HEK293 (cell line): ENCODE data around the gene GAL.

Experiments
- CTCF ChIA-PET: fragments of 350-600 bp; formaldehyde crosslinking; extraction: SDS; loops from one replicate; lab custom pipeline; 2021; ENCODE audit warnings: antibody characterized with exemption; lab: Yijun Ruan, JAX
- POLR2A ChIA-PET: fragments of 300-600 bp; formaldehyde crosslinking; extraction: SDS; loops from one replicate; lab custom pipeline; 2020; ENCODE audit warnings: antibody characterized with exemption, inconsistent platforms; lab: Yijun Ruan, JAX
- H3K27ac ChIP-seq: fragments of 200-500 bp; sonication (Bioruptor generic); 2 replicates; pipeline ENCODE4 v1.5.1; 2014; ENCODE audit warnings: low read depth, low read length, control low read depth, inconsistent platforms; ENCODE audit errors: extremely low read depth
- H3K36me3 ChIP-seq, 2 experiments: fragments of 200-500 bp in 1 of 2; sonication (Bioruptor generic) in 1 of 2; 1 replicate in 1 of 2; 2 replicates in 1 of 2; pipeline ENCODE4 v1.5.1; 2014 to 2017; ENCODE audit warnings: inconsistent platforms in 2 of 2, low read length in 2 of 2; ENCODE audit not compliant: control insufficient read depth in 2 of 2, insufficient read depth in 1 of 2
- H3K4me1 ChIP-seq: fragments of 200-500 bp; sonication (Bioruptor generic); 2 replicates; pipeline ENCODE4 v1.5.1; 2014; ENCODE audit warnings: mild to moderate bottlenecking, low read length, inconsistent platforms; ENCODE audit not compliant: control insufficient read depth, insufficient read depth
- H3K4me3 ChIP-seq: 2 replicates; pipeline ENCODE4 v1.5.1; 2011; ENCODE audit warnings: low read depth, mild to moderate bottlenecking, control low read depth, low read length, moderate library complexity
- H3K9me3 ChIP-seq: fragments of 200-500 bp; sonication (Bioruptor generic); 2 replicates; pipeline ENCODE4 v1.5.1; 2014; ENCODE audit warnings: low read depth, low read length, inconsistent platforms; ENCODE audit not compliant: control insufficient read depth, insufficient read depth
- OVOL3 ChIP-seq: fragments of 450-650 bp; formaldehyde crosslinking; IDR thresholded peaks from 2 replicates; pipeline ENCODE4 v1.5.1; 2016; ENCODE audit warnings: missing biosample characterization, missing genetic modification characterization
- RBAK ChIP-seq: fragments of 450-650 bp; formaldehyde crosslinking; IDR thresholded peaks from 2 replicates; pipeline ENCODE4 v1.5.1; 2016; ENCODE audit warnings: missing biosample characterization, missing genetic modification characterization
- REST ChIP-seq: fragments of 450-650 bp; formaldehyde crosslinking; IDR thresholded peaks from 2 replicates; pipeline ENCODE4 v1.5.1; 2016; ENCODE audit warnings: missing biosample characterization, missing genetic modification characterization
- SCRT1 ChIP-seq: fragments of 450-650 bp; formaldehyde crosslinking; IDR thresholded peaks from 2 replicates; pipeline ENCODE4 v1.5.1; 2016; ENCODE audit warnings: missing biosample characterization, missing genetic modification characterization, borderline replicate concordance
- TSHZ1 ChIP-seq: fragments of 450-650 bp; formaldehyde crosslinking; IDR thresholded peaks from 2 replicates; pipeline ENCODE4 v1.5.1; 2016; ENCODE audit warnings: missing biosample characterization, missing genetic modification characterization, borderline replicate concordance
- ZBTB21 ChIP-seq: fragments of 450-650 bp; formaldehyde crosslinking; IDR thresholded peaks from 2 replicates; pipeline ENCODE4 v1.5.1; 2017; ENCODE audit warnings: missing biosample characterization, missing genetic modification characterization
- ZFHX2 ChIP-seq: fragments of 450-650 bp; formaldehyde crosslinking; conservative IDR thresholded peaks from 2 replicates; pipeline ENCODE4 v1.5.1; 2016; ENCODE audit warnings: missing biosample characterization, missing genetic modification characterization
- ZFP3 ChIP-seq: fragments of 450-650 bp; formaldehyde crosslinking; IDR thresholded peaks from 2 replicates; pipeline ENCODE4 v1.5.1; 2016; ENCODE audit warnings: low read depth, missing biosample characterization, missing genetic modification characterization
- ZNF133 ChIP-seq: fragments of 450-650 bp; formaldehyde crosslinking; IDR thresholded peaks from 2 replicates; pipeline ENCODE4 v1.5.1; 2016; ENCODE audit warnings: missing biosample characterization, missing genetic modification characterization
- ZNF169 ChIP-seq: fragments of 450-650 bp; formaldehyde crosslinking; IDR thresholded peaks from 2 replicates; pipeline ENCODE4 v1.5.1; 2016; ENCODE audit warnings: missing biosample characterization, missing genetic modification characterization
- ZNF202 ChIP-seq: fragments of 450-650 bp; formaldehyde crosslinking; IDR thresholded peaks from 2 replicates; pipeline ENCODE4 v1.5.1; 2016; ENCODE audit warnings: missing biosample characterization, missing genetic modification characterization, borderline replicate concordance
- ZNF223 ChIP-seq: fragments of 450-650 bp; formaldehyde crosslinking; IDR thresholded peaks from 2 replicates; pipeline ENCODE4 v1.5.1; 2016; ENCODE audit warnings: missing biosample characterization, missing genetic modification characterization
- ZNF280D ChIP-seq: fragments of 450-650 bp; formaldehyde crosslinking; IDR thresholded peaks from 2 replicates; pipeline ENCODE4 v1.5.1; 2016; ENCODE audit warnings: missing biosample characterization, missing genetic modification characterization
- ZNF335 ChIP-seq: fragments of 450-650 bp; formaldehyde crosslinking; conservative IDR thresholded peaks from 2 replicates; pipeline ENCODE4 v1.5.1; 2016; ENCODE audit warnings: missing biosample characterization, missing genetic modification characterization
- ZNF391 ChIP-seq: fragments of 450-650 bp; formaldehyde crosslinking; IDR thresholded peaks from 2 replicates; pipeline ENCODE4 v1.5.1; 2016; ENCODE audit warnings: low read depth, missing biosample characterization, missing genetic modification characterization, borderline replicate concordance
- ZNF48 ChIP-seq: fragments of 450-650 bp; formaldehyde crosslinking; IDR thresholded peaks from 2 replicates; pipeline ENCODE4 v1.5.1; 2016; ENCODE audit warnings: missing biosample characterization, missing genetic modification characterization
- ZNF596 ChIP-seq: fragments of 450-650 bp; IDR thresholded peaks from 2 replicates; pipeline ENCODE4 v1.5.0; 2018; ENCODE audit warnings: missing biosample characterization, mild to moderate bottlenecking, missing genetic modification characterization, moderate library complexity
- ZNF610 ChIP-seq: fragments of 450-650 bp; formaldehyde crosslinking; IDR thresholded peaks from 2 replicates; pipeline ENCODE4 v1.5.1; 2016; ENCODE audit warnings: missing biosample characterization, missing genetic modification characterization, borderline replicate concordance
- ZNF677 ChIP-seq: fragments of 450-650 bp; IDR thresholded peaks from 2 replicates; pipeline ENCODE4 v1.5.0; 2018; ENCODE audit warnings: missing biosample characterization, mild to moderate bottlenecking, missing genetic modification characterization, moderate library complexity
- ZNF776 ChIP-seq: fragments of 450-650 bp; formaldehyde crosslinking; IDR thresholded peaks from 2 replicates; pipeline ENCODE4 v1.5.0; 2017; ENCODE audit warnings: missing biosample characterization, missing genetic modification characterization, borderline replicate concordance

The GAL gene

GRCh38 chr11:68714060-68714856, 29.9 kb downstream of the GAL start:
- H3K4me3 ChIP-seq: no peak overlapping the region
- H3K4me1 ChIP-seq: no peaks in the 10 kb centered on the region
- H3K36me3 ChIP-seq: no peaks in the 10 kb centered on the region
- H3K27ac ChIP-seq: no peak overlapping the region
- CTCF ChIA-PET: interaction anchor here (0.6 kb wide), 1 partner anchor 200 kb away, joined by 3 read pairs; no protein-coding TSS in a partner anchor
- POLR2A ChIA-PET: no interaction called here
- TF ChIP-seq REST (tag by site-specific recombination): peak; percentile 66
- no peak for TF ChIP-seq ZNF48 (tag by site-specific recombination)
- no peaks in the 10 kb centered on the region for H3K9me3 ChIP-seq

GRCh38 chr11:68715456-68716122, 31.2 kb downstream of the GAL start:
- CTCF ChIA-PET: no interaction called here
- no peaks in the 10 kb centered on the region for H3K36me3 ChIP-seq
- no peak overlapping the region for H3K27ac ChIP-seq
- H3K4me1 ChIP-seq: no peaks in the 10 kb centered on the region
- no peak overlapping the region for H3K4me3 ChIP-seq
- H3K9me3 ChIP-seq: no peaks in the 10 kb centered on the region
- POLR2A ChIA-PET: no interaction called here
- TF ChIP-seq ZNF133 (no peak), OVOL3 (tag by site-specific recombination) (no peak), ZBTB21 (tag by site-specific recombination) (no peak), ZFHX2 (tag by site-specific recombination) (no peak), ZNF280D (tag by site-specific recombination) (no peak), ZNF677 (tag by site-specific recombination) (no peak), TSHZ1 (no peak), ZNF223 (tag by site-specific recombination) (no peak), ZNF335 (tag by site-specific recombination) (no peak), ZFP3 (tag by site-specific recombination) (no peak), ZNF776 (tag by site-specific recombination) (no peak), ZNF610 (tag by site-specific recombination) (no peak), ZNF169 (tag by site-specific recombination) (no peak), SCRT1 (tag by site-specific recombination) (no peak), ZNF596 (tag by site-specific recombination) (no peak), ZNF391 (no peak), RBAK (tag by site-specific recombination) (no peak), ZNF202 (tag by site-specific recombination) (no peak)
